ENCODE measurements around the gene NENF. TPM values are rescaled to one million over a fixed set of nuclear protein-coding genes. Genes with fewer than 3 reads are reported as not detected.
"Not testable (repeated sequence)": the region's sequence is repeated elsewhere in the genome, so short reads cannot be mapped to it uniquely, and the experiment has no call there.

NENF gene
- 51.0 and 59.5 TPM in 2 replicates for total RNA-seq (2021)
- percentile 63 among the genes with signal in this experiment for Bru-seq, nascent RNA
- percentile 60 among the genes with signal in this experiment for BruChase-seq, experiment 1, labeled RNA remaining after a 2-hour chase
- percentile 57 among the genes with signal in this experiment for BruChase-seq, experiment 2, labeled RNA remaining after a 6-hour chase
- long read RNA-seq, transcript NENF-201 (4 exons, 949 nt) = major isoform, 100 of 132 reads
- long read RNA-seq, transcript NENF-204 (3 exons, 845 nt) = minor isoform, 20 of 132 reads
- long read RNA-seq, partial matches to known transcripts = 7 of 132 reads
- long read RNA-seq, other reads (novel, unspliced or antisense) = 3 of 132 reads

GRCh38 chr1:212432661-212433576 is at the start of gene NENF:
Gene NENF (plus strand): TSS chr1:212432920. CDS start chr1:212432944, 24 bp downstream.
- CTCF ChIA-PET = interaction anchor here (1.1 kb wide), 1 partner anchor 23 kb away, joined by 3 read pairs; no protein-coding TSS in a partner anchor
- no TSS peak for BruUV-seq (replicated peaks)

DNA sequence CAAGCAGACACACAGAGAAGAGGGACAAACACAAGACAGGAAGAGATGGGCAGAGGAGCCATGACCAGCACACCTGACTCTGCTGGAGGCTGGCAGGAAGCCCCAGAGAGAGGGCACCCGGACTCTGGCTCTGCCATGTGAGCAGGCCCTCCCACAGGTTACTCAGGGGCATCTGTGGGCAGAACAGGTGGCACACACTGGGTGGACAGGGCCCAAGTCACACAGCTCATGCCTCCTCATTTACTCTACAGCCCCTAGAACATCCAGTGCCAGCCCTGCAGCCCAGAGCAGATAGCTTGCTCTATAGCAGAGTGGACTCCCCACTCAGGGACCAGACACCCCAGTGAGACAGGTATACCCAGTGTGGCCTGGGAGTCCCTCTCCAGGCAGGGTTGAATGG is 46.7 kb upstream of the NENF start:
- Histone ChIP-seq H3K36me3 (ENCODE audit: insufficient read depth, low read length, poor library complexity, severe bottlenecking) (no peaks in the 10 kb centered on the region), H3K4me3 (ENCODE audit: low read depth, low read length, poor library complexity, severe bottlenecking) (no peak overlapping the region), H3K27me3 (replicated peaks; ENCODE audit: insufficient read depth, low read depth, low read length, poor library complexity) (no peaks in the 10 kb centered on the region), H3K9me3 (ENCODE audit: low read depth, low read length, poor library complexity, severe bottlenecking) (peaks cover 8% of the 10 kb centered on the region), H3K4me1 (ENCODE audit: insufficient read depth, low read length, poor library complexity, severe bottlenecking) (no peaks in the 10 kb centered on the region), H3K27ac (ENCODE audit: low read depth, low read length, poor library complexity, severe bottlenecking) (no peak overlapping the region)
- POLR2A ChIA-PET (ENCODE audit: low non-redundant PET) = no interaction called here
- intact Hi-C loops (cut with micrococcal nuclease; ENCODE audit: unreplicated experiment) = no loop called here
- no TSS peak for BruUV-seq (replicated peaks)
- DNase-seq (ENCODE audit: low spot score) = no peak
- no peak for TF ChIP-seq CTCF (conservative IDR thresholded peaks at IDR 0.05; ENCODE audit: low read depth, low read length)
- no peak for TF ChIP-seq EZH2 (IDR thresholded peaks at IDR 0.05; ENCODE audit: borderline replicate concordance, low read depth, low read length, poor library complexity, severe bottlenecking)
- CTCF ChIA-PET = no interaction called here

More at GRCh38 chr1:212432661-212433576, at the start of gene NENF:
- peak within 1 kb of the TSS; percentile 74 for H3K4me3 ChIP-seq (ENCODE audit: low read depth, low read length, poor library complexity, severe bottlenecking)
- peak; percentile 89 for DNase-seq (ENCODE audit: low spot score)
- TF ChIP-seq EZH2 (IDR thresholded peaks at IDR 0.05; ENCODE audit: borderline replicate concordance, low read depth, low read length, poor library complexity, severe bottlenecking) = no peak
- TF ChIP-seq CTCF (conservative IDR thresholded peaks at IDR 0.05; ENCODE audit: low read depth, low read length) = no peak
- POLR2A ChIA-PET (ENCODE audit: low non-redundant PET) = no interaction called here
- peaks cover 5% of the 10 kb centered on the region for H3K4me1 ChIP-seq (ENCODE audit: insufficient read depth, low read length, poor library complexity, severe bottlenecking)
- no peaks in the 10 kb centered on the region for H3K9me3 ChIP-seq (ENCODE audit: low read depth, low read length, poor library complexity, severe bottlenecking)
- no peaks in the 10 kb centered on the region for H3K27me3 ChIP-seq (replicated peaks; ENCODE audit: insufficient read depth, low read depth, low read length, poor library complexity)
- peak within 1 kb of the TSS; percentile 71 for H3K27ac ChIP-seq (ENCODE audit: low read depth, low read length, poor library complexity, severe bottlenecking)
- intact Hi-C loops (cut with micrococcal nuclease; ENCODE audit: unreplicated experiment) = no loop called here
- no peaks in the 10 kb centered on the region for H3K36me3 ChIP-seq (ENCODE audit: insufficient read depth, low read length, poor library complexity, severe bottlenecking)

GRCh38 chr1:212388985-212389716 is 43.6 kb upstream of the NENF start:
- Histone ChIP-seq H3K4me1 (ENCODE audit: insufficient read depth, low read length, poor library complexity, severe bottlenecking) (no peaks in the 10 kb centered on the region), H3K27me3 (replicated peaks; ENCODE audit: insufficient read depth, low read depth, low read length, poor library complexity) (no peaks in the 10 kb centered on the region), H3K27ac (ENCODE audit: low read depth, low read length, poor library complexity, severe bottlenecking) (no peak overlapping the region), H3K36me3 (ENCODE audit: insufficient read depth, low read length, poor library complexity, severe bottlenecking) (no peaks in the 10 kb centered on the region), H3K9me3 (ENCODE audit: low read depth, low read length, poor library complexity, severe bottlenecking) (peaks cover 8% of the 10 kb centered on the region), H3K4me3 (ENCODE audit: low read depth, low read length, poor library complexity, severe bottlenecking) (no peak overlapping the region)
- ChIA-PET CTCF (no interaction called here), POLR2A (ENCODE audit: low non-redundant PET) (no interaction called here)
- TF ChIP-seq EZH2 (IDR thresholded peaks at IDR 0.05; ENCODE audit: borderline replicate concordance, low read depth, low read length, poor library complexity, severe bottlenecking) = no peak
- no peak for TF ChIP-seq CTCF (conservative IDR thresholded peaks at IDR 0.05; ENCODE audit: low read depth, low read length)
- no peak for DNase-seq (ENCODE audit: low spot score)
- no TSS peak for BruUV-seq (replicated peaks)
- intact Hi-C loops (cut with micrococcal nuclease; ENCODE audit: unreplicated experiment) = no loop called here

DNA sequence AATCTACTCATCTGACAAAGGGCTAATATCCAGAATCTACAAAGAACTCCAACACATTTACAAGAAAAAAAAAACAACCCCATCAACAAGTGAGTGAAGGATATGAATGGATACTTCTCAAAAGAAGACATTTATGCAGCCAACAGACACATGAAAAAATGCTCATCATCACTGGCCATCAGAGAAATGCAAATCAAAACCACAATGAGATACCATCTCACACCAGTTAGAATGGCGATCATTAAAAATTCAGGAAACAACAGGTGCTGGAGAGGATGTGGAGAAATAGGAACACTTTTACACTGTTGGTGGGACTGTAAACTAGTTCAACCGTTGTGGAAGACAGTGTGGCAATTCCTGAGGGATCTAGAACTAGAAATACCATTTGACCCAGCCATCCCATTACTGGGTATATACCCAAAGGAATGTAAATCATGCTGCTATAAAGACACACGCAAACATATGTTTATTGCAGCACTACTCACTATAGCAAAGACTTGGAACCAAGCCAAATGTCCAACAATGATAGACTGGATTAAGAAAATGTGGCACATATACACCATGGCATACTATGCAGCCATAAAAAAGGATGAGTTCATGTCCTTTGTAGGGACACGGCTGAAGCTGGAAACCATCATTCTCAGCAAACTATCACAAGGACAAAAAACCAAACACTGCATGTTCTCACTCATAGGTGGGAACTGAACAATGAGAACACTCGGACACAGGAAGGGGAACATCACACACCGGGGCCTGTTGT is 36.9 kb upstream of the NENF start:
- CTCF ChIA-PET; H3K27me3 ChIP-seq (replicated peaks; ENCODE audit: insufficient read depth, low read depth, low read length, poor library complexity); intact Hi-C loops (cut with micrococcal nuclease; ENCODE audit: unreplicated experiment); DNase-seq (ENCODE audit: low spot score); H3K4me3 ChIP-seq (ENCODE audit: low read depth, low read length, poor library complexity, severe bottlenecking); H3K27ac ChIP-seq (ENCODE audit: low read depth, low read length, poor library complexity, severe bottlenecking); H3K36me3 ChIP-seq (ENCODE audit: insufficient read depth, low read length, poor library complexity, severe bottlenecking); H3K4me1 ChIP-seq (ENCODE audit: insufficient read depth, low read length, poor library complexity, severe bottlenecking); BruUV-seq (replicated peaks): not testable (repeated sequence)
- H3K9me3 ChIP-seq (ENCODE audit: low read depth, low read length, poor library complexity, severe bottlenecking) = peaks cover 11% of the 10 kb centered on the region
- POLR2A ChIA-PET (ENCODE audit: low non-redundant PET) = interaction anchor here (0.6 kb wide), 1 partner anchor 325 kb away, joined by 5 read pairs; no protein-coding TSS in a partner anchor
